HG02763 (cell line): ENCODE results near the gene NPL.

ENCODE experiments used
- ATAC-seq: cut with Tn5 transposase; IDR thresholded peaks from one replicate; pipeline ENCODE4 v1.9.1; 2021; ENCODE audit warnings: mild to moderate bottlenecking, moderate library complexity; ENCODE audit not compliant: unreplicated experiment

NPL gene

GRCh38 chr1:182861994-182862393 is 72.4 kb downstream of the NPL start:
- no peak for ATAC-seq

- ATAC-seq, result no peak
These were observed 73.3 kb downstream of the NPL start for GRCh38 chr1:182862827-182863226.

DNA sequence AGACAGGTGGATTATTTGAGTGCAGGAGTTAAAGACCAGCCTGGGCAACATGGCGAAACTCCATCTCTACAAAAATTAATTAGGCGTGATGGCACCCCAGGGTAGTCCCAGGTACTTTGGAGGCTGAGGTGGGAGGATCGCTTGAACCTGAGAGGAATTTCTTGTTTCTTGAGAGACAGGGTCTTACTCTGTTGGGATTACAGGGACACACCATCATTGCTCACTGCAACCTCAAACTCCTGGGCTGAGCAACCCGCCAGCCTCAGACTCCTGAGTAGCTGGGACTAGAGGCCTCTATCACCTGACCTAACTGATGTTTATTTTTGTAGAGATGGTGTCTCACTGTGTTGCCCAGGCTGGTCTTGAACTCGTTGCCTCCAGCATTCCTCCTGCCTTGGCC is 74.4 kb downstream of the NPL start:
- no peak for ATAC-seq

DNA sequence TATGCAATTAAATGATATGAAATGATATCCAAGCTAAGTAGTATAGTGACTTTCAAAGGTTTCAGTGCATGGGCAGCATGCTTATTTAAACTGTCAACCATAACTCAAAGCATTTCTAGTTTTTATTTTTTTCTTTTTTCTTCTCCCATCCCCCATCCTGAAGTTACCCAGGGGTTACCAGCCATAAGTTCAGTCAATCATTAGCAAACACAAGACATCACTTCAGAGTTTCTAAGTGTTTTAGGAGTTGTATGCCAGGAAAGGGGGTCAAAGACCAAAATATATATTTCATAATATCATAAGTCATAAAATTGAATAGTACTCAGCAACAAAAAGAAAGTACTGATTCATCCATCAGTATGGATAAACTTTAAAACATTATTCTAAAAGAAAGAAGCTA is 78.3 kb downstream of the NPL start:
- no peak for ATAC-seq

- ATAC-seq, result no peak
These were observed 79.7 kb downstream of the NPL start for GRCh38 chr1:182869241-182869666.

DNA sequence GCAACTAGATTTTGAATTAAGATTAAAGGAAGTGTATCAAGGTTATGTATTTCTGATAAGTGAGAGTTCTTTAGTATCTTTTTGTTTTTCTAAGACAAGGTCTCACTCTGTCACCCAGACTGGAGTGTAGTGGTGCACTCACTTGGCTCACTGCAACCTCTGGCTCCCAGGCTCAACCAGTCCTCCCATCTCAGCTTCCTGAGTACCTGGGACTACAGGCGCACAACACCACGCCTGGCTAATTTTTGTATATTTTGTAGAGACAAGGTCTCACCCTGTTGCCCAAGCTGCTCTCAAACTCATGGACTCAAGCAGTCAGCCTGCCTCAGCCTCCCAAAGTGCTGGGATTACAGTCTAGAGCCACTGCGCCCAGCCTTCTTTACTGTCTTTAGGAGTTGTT is 83.3 kb downstream of the NPL start:
- ATAC-seq, result no peak

- no peak for ATAC-seq
These were observed 86.3 kb downstream of the NPL start for GRCh38 chr1:182875889-182876288.

GRCh38 chr1:182877331-182877730 is 87.8 kb downstream of the NPL start:
- no peak for ATAC-seq

DNA sequence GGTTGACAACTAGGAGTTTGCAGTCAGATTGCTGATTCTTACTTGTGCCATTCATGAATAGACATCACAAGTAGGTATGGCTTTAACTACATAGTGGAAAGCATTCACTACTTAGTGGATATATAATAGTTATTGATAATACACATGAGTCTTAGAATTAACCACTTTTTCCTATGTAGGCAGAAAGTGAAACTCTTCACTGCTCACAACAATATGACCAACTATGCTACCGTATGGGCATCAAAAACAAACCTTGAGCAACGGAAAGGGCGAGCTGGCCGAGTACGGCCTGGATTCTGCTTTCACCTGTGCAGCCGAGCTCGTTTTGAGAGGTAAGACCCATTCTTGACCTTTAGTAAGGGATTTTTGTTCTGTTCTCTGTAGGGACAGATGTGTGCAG is 88.3 kb downstream of the NPL start:
- ATAC-seq, result no peak
